Breast epithelium (tissue), 4 donors: Measurements from ENCODE around the gene CBFA2T2. TPM values are rescaled to one million over a fixed set of nuclear protein-coding genes. Genes with fewer than 3 reads are reported as not detected.
"Not testable (repeated sequence)": the region's sequence is repeated elsewhere in the genome, so short reads cannot be mapped to it uniquely, and the experiment has no call there.

Experiments used
- DNase-seq, 2 donors: peaks; one replicate each; pipeline ENCODE4 v3.0.0-alpha.2; 2019; ENCODE audit warnings: low spot score in 2 of 2
- H3K27ac ChIP-seq, 2 donors: fragments of 200-600 bp; sonication (generic) in 1 of 2; one replicate each; pipeline ENCODE4 v1.5.1; 2016 to 2019; ENCODE audit warnings: mild to moderate bottlenecking in 1 of 2
- H3K27me3 ChIP-seq, 2 donors: fragments of 200-600 bp; sonication (generic) in 1 of 2; one replicate each; pipeline versions ENCODE4 v1.5.1 to v1.6.0; 2017 to 2019; ENCODE audit warnings: control low read depth in 1 of 2, mild to moderate bottlenecking in 1 of 2
- H3K36me3 ChIP-seq: fragments of 200-600 bp; one replicate; pipeline ENCODE4 v1.5.1; 2019
- H3K4me1 ChIP-seq, 2 donors: fragments of 200-600 bp; sonication (generic); one replicate each; pipeline ENCODE4 v1.5.1; 2016 to 2019; ENCODE audit warnings: control low read depth in 1 of 2
- H3K4me3 ChIP-seq, 3 donors: fragments of 200-600 bp; sonication (generic); 1 replicate in 2 of 3; 2 replicates in 1 of 3; pipeline ENCODE4 v1.5.1; 2016 to 2019; ENCODE audit warnings: mild to moderate bottlenecking in 3 of 3, moderate library complexity in 2 of 3
- H3K9me3 ChIP-seq, 2 donors: fragments of 200-600 bp; sonication (generic) in 1 of 2; one replicate each; pipeline ENCODE4 v1.5.1; 2016 to 2019; ENCODE audit warnings: control low read depth in 1 of 2
- POLR2A ChIP-seq: fragments of 450-650 bp; IDR thresholded peaks from one replicate; pipeline ENCODE4 v1.6.1; 2016; ENCODE audit warnings: antibody characterized with exemption, mild to moderate bottlenecking, moderate library complexity
- POLR2AphosphoS5 ChIP-seq, 3 donors: sonication (generic); formaldehyde crosslinking; IDR thresholded peaks; one replicate each; pipeline ENCODE4 v1.6.1; 2017; ENCODE audit warnings: antibody characterized with exemption in 3 of 3
- intact Hi-C: fragments of 100-400 bp; cut with DNase I; formaldehyde crosslinking; loops from one replicate; pipeline ENCODE4 v1.15.1; 2023; ENCODE audit warnings: low total_unique reads
- total RNA-seq, 3 donors: library from RNA; depleted of rRNA; stranded (reverse); fragments of >200 nt; gene quantifications; one replicate each; pipeline ENCODE4 v1.1.0, GENCODE V29; 2016
- TF ChIP-seq, protein P1 (sequence below), 3 donors: fragments of 450-650 bp; IDR thresholded peaks; one replicate each; pipeline ENCODE4 v1.5.1; 2016 to 2017; ENCODE audit warnings: antibody characterized with exemption in 3 of 3, mild to moderate bottlenecking in 3 of 3, moderate library complexity in 3 of 3

The CBFA2T2 gene
- total RNA-seq, 3 donors from 2014 or later = 10.9 to 20.9 (median 17.0) TPM

DNA sequence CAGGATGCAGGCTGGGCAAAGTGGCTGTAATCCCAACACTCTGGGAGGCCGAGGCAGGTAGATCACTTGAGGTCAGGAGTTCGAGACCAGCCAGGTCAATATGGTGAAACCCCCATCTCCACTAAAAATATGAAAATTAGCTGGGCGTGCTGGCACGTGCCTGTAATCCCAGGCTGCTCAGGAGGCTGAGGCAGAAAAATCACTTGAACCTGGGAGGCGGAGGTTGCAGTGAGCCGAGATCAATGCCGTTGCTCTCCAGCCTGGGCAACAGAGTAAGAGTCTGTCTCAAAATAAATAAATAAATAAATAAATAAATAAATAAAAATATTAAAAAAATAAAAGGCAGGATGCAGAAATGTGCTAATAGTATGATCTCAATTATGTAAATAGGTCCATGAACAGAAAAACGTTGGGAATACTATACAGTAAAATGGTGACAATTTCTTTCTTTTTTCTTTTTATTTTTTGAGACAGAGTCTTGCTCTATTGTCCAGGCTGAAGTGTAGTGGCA is 8.4 kb upstream of the CBFA2T2 start:
- no peaks in the 10 kb centered on the region for H3K36me3 ChIP-seq
- DNase-seq = no peak
- H3K4me1 ChIP-seq = no peaks in the 10 kb centered on the region
- no peaks in the 10 kb centered on the region for H3K27me3 ChIP-seq
- H3K4me3 ChIP-seq = no peak overlapping the region
- no peak overlapping the region for H3K27ac ChIP-seq
- intact Hi-C loops = no loop called here
- no peaks in the 10 kb centered on the region for H3K9me3 ChIP-seq
- no peak for TF ChIP-seq POLR2AphosphoS5 (IDR thresholded peaks at IDR 0.05)
- no peak for TF ChIP-seq POLR2A
- TF ChIP-seq, protein P1, sequence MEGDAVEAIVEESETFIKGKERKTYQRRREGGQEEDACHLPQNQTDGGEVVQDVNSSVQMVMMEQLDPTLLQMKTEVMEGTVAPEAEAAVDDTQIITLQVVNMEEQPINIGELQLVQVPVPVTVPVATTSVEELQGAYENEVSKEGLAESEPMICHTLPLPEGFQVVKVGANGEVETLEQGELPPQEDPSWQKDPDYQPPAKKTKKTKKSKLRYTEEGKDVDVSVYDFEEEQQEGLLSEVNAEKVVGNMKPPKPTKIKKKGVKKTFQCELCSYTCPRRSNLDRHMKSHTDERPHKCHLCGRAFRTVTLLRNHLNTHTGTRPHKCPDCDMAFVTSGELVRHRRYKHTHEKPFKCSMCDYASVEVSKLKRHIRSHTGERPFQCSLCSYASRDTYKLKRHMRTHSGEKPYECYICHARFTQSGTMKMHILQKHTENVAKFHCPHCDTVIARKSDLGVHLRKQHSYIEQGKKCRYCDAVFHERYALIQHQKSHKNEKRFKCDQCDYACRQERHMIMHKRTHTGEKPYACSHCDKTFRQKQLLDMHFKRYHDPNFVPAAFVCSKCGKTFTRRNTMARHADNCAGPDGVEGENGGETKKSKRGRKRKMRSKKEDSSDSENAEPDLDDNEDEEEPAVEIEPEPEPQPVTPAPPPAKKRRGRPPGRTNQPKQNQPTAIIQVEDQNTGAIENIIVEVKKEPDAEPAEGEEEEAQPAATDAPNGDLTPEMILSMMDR (IDR thresholded peaks at IDR 0.05) = no peak

DNA sequence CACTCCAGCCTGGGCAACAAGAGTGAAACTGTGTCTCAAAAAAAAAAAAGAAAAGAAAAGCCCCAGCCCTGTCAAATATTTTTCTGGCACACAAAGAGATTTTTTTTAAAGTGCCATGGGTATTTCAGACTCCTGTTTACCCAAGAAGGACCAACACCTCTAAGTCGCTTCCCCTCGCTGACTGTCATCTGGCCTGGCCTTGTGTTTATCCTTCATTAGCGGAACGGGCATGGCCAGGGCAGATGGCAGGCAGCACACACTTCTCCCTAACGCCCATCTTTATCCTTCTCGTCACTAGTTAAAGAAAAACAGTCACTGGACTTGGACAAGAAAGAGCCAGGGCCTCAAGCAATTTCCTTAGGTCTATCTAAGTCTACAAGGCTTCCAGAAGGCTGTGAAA is 7.3 kb upstream of the CBFA2T2 start:
- intact Hi-C loops = no loop called here
- Histone ChIP-seq H3K27ac (no peak overlapping the region), H3K4me1 (no peaks in the 10 kb centered on the region), H3K36me3 (no peaks in the 10 kb centered on the region), H3K9me3 (no peaks in the 10 kb centered on the region), H3K27me3 (no peaks in the 10 kb centered on the region), H3K4me3 (no peak overlapping the region)
- no peak for TF ChIP-seq POLR2A
- TF ChIP-seq, protein P1 (IDR thresholded peaks at IDR 0.05) = no peak
- TF ChIP-seq POLR2AphosphoS5 (IDR thresholded peaks at IDR 0.05) = no peak
- DNase-seq = no peak

DNA sequence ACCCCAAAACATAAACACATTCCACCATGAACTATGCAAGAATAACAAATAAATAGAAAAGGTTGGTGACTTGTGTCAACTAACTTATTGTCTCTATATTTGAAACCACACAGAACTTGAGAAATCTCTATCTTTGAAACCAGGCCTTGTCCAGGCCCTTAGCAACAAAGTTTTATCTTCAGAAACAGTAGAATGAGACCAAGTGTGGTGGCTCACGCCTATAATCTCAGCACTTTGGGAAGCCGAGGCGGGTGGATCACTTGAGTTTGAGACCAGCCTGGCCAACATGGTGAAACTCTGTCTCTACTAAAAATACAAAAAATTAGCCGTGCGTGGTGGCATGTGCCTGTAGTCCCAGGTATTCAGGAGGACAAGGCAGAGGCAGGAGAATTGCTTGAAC is 6.7 kb upstream of the CBFA2T2 start:
- intact Hi-C loops, DNase-seq, H3K27ac ChIP-seq, H3K4me3 ChIP-seq, H3K9me3 ChIP-seq, H3K4me1 ChIP-seq, H3K27me3 ChIP-seq, H3K36me3 ChIP-seq: not testable (repeated sequence)

DNA sequence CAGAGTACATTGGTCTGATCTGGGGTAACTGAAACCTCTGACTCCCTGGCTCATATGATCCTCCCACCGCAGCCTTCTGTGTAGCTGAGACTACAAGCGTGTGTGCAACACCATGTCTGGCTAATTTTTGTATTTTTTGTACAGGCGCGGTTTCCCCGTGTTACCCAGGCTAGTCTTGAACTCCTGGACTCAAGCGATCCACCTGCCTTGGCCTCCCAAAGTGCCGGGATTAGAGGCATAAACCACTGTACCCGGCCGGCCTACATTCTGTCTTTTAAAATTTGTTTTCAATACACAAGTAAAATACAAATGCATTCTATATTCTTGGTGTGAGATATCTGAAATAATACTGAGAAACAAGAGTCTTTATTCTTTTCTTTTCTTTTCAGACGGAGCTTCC is 1.7 kb upstream of the CBFA2T2 start:
- no peak for TF ChIP-seq POLR2A
- no peak for TF ChIP-seq POLR2AphosphoS5 (IDR thresholded peaks at IDR 0.05)
- TF ChIP-seq, protein P1 (IDR thresholded peaks at IDR 0.05) = no peak
- intact Hi-C loops = no loop called here

DNA sequence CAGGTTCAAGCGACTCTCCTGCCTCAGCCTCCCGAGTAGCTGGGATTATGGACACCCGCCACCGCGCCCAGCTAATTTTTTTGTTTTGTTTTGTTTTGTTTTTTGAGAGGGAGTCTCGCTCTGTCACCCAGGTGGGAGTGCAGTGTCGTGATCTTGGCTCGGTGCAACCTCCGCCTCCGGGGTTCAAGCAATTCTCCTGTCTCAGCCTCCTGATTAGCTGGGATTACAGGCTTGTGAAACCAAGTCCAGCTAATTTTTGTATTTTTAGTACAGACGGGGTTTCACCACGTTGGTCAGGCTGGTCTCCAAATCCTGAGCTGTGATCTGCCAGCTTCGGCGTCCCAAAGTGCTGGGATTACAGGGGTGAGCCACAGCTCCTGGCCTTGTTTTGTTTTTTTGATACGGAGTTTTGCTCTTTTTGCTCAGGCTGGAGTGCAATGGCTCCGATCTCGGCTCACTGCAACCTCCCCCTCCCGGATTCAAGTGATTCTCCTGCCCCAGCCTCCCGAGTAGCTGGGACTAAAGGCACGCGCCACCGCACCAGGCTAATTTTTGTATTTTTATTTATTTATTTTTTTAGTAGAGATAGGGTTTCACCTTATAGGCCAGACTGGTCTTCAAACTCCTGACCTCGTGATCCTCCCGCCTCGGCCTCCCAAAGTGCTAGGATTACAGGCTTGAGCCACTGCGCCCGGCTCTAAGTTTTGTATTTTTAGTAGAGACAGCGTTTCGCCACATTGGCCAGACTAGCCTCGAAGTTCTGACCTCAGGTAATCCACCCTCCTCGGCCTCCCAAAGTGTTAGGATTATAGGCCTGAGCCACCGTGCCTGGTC is 1.0 kb upstream of the CBFA2T2 start:
- H3K9me3 ChIP-seq, H3K36me3 ChIP-seq, intact Hi-C loops, H3K27me3 ChIP-seq, DNase-seq, H3K4me1 ChIP-seq: not testable (repeated sequence)
- H3K27ac ChIP-seq = peak overlapping the region; percentile 92 to 96
- H3K4me3 ChIP-seq = peak overlapping the region; percentile 80 to 95 (median 89)

More for the DNA sequence above, 1.7 kb upstream of the CBFA2T2 start:
- no peaks in the 10 kb centered on the region for H3K4me1 ChIP-seq
- no peak overlapping the region for H3K4me3 ChIP-seq
- H3K27ac ChIP-seq = no peak overlapping the region
- H3K27me3 ChIP-seq = no peaks in the 10 kb centered on the region
- H3K36me3 ChIP-seq = no peaks in the 10 kb centered on the region
- DNase-seq = no peak
- H3K9me3 ChIP-seq = no peaks in the 10 kb centered on the region

DNA sequence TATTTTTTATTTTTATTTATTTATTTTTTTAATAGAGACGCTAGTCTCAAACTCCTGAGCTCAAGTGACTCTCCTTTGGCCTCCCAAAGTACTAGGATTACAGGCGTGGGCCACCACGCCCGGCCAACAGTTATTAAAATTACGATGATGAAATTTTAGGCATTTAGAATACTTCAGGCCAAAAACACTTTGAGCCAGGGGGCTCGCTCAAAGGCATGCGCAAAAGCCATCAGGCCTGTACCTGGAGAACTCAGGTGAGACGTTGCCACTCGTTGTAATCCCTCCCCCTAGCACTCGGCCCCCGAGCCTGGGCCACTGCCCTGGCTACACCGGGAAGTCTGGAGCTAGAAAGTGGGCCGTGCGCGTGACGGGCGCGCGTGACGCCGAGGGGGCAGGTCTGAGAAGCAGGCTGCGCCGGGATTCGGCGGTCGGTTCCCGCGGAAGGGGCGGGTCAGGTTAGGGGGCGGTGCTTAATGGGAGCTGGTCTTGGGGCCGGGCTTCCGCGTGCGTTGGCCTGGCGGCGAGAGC is 337 bp upstream of the CBFA2T2 start:
- H3K9me3 ChIP-seq = no peaks in the 10 kb centered on the region
- no peaks in the 10 kb centered on the region for H3K4me1 ChIP-seq
- peak overlapping the region; percentile 80 to 95 (median 89) for H3K4me3 ChIP-seq
- peak; percentile 99 to 100 for DNase-seq
- intact Hi-C loops = no loop called here
- no peaks in the 10 kb centered on the region for H3K27me3 ChIP-seq
- H3K36me3 ChIP-seq = no peaks in the 10 kb centered on the region
- TF ChIP-seq POLR2AphosphoS5 (IDR thresholded peaks at IDR 0.05) (peak; percentile 98 to 100 (median 98)), POLR2A (peak; percentile 89)
- TF ChIP-seq, protein P1 (IDR thresholded peaks at IDR 0.05) = no peak
- peak overlapping the region; percentile 92 to 96 for H3K27ac ChIP-seq
